OCI-LY7 (cell line): Measurements from ENCODE around the gene CCDC3. TPM values are rescaled to one million over a fixed set of nuclear protein-coding genes. Genes with fewer than 3 reads are reported as not detected.

ENCODE experiments used
- BruUV-seq: library from RNA; stranded (reverse); fragments of 400-500 nt; replicated peaks from 2 replicates; lab custom pipeline; 2021; lab: Mats Ljungman, UMichigan
- CTCF ChIA-PET: fragments of 300-600 bp; sonication (Branson Sonifier 250); formaldehyde crosslinking; loops from one replicate; lab custom pipeline; 2022; ENCODE audit warnings: antibody characterized with exemption; ENCODE audit not compliant: unreplicated experiment; lab: Charles Lee
- POLR2A ChIA-PET: fragments of 300-600 bp; sonication (Branson Sonifier 250); formaldehyde crosslinking; loops from one replicate; lab custom pipeline; 2022; ENCODE audit warnings: antibody characterized with exemption; lab: Charles Lee
- DNase-seq: peaks from one replicate; pipeline ENCODE4 v3.0.0-alpha.2; 2015; ENCODE audit warnings: low spot score
- H2AFZ ChIP-seq: fragments of 200-600 bp; sonication (generic), shearing (Covaris generic); 2 replicates; pipeline ENCODE4 v1.6.1; 2014; ENCODE audit warnings: mild to moderate bottlenecking, antibody characterized with exemption, low read length, moderate library complexity
- H3K27ac ChIP-seq: fragments of 200-600 bp; sonication (generic); 2 replicates; pipeline ENCODE4 v1.5.1; 2014; ENCODE audit warnings: mixed run types, low read depth, mild to moderate bottlenecking, moderate library complexity, low read length, inconsistent platforms; ENCODE audit not compliant: poor library complexity, severe bottlenecking
- H3K36me3 ChIP-seq: fragments of 200-600 bp; sonication (generic); 2 replicates; pipeline ENCODE4 v1.6.1; 2014; ENCODE audit warnings: mild to moderate bottlenecking, antibody characterized with exemption, low read length, moderate library complexity, mixed read lengths; ENCODE audit not compliant: insufficient read depth
- H3K4me1 ChIP-seq: fragments of 200-600 bp; sonication (generic); 2 replicates; pipeline ENCODE4 v1.5.1; 2014; ENCODE audit warnings: mild to moderate bottlenecking, low read length; ENCODE audit not compliant: insufficient read depth, poor library complexity, severe bottlenecking
- H3K4me2 ChIP-seq: fragments of 200-600 bp; sonication (generic); 2 replicates; pipeline ENCODE4 v1.6.1; 2014; ENCODE audit warnings: mild to moderate bottlenecking, low read length
- H3K4me3 ChIP-seq: fragments of 200-600 bp; sonication (generic); 2 replicates; pipeline ENCODE4 v1.5.1; 2014; ENCODE audit warnings: mild to moderate bottlenecking, low read depth, low read length; ENCODE audit not compliant: poor library complexity, severe bottlenecking
- H3K79me2 ChIP-seq: fragments of 200-600 bp; sonication (generic); 2 replicates; pipeline ENCODE4 v1.6.1; 2016; ENCODE audit warnings: low read depth, mild to moderate bottlenecking, low read length, moderate library complexity, mixed read lengths; ENCODE audit not compliant: insufficient read depth
- H3K9me2 ChIP-seq: fragments of 200-600 bp; sonication (generic); 2 replicates; pipeline ENCODE4 v1.6.1; 2016; ENCODE audit warnings: mild to moderate bottlenecking, low read length, mixed read lengths; ENCODE audit not compliant: insufficient read depth
- H3K9me3 ChIP-seq: fragments of 200-600 bp; sonication (generic); 2 replicates; pipeline ENCODE4 v1.6.1; 2014; ENCODE audit warnings: mild to moderate bottlenecking, mixed run types, low read length, mixed read lengths
- H4K20me1 ChIP-seq: fragments of 200-600 bp; sonication (generic); 2 replicates; pipeline ENCODE4 v1.6.1; 2014; ENCODE audit warnings: mild to moderate bottlenecking, antibody characterized with exemption, low read length, moderate library complexity, mixed read lengths; ENCODE audit not compliant: insufficient read depth
- CTCF ChIP-seq: fragments of 200-600 bp; sonication (generic); conservative IDR thresholded peaks from 2 replicates; pipeline ENCODE4 v1.5.1; 2014; ENCODE audit warnings: mild to moderate bottlenecking, antibody characterized with exemption, low read length, moderate library complexity, mixed read lengths
- EZH2phosphoT487 ChIP-seq: fragments of 200-600 bp; sonication (generic); IDR thresholded peaks from 2 replicates; pipeline ENCODE4 v1.6.1; 2018; ENCODE audit warnings: low read depth, borderline replicate concordance, mild to moderate bottlenecking, mixed run types, antibody characterized with exemption, low read length, moderate library complexity, mixed read lengths
- intact Hi-C: fragments of 100-400 bp; cut with micrococcal nuclease; formaldehyde crosslinking; loops from one replicate; pipeline ENCODE4 v1.10.0; 2022; ENCODE audit not compliant: unreplicated experiment
- total RNA-seq, 2 experiments: library from RNA; depleted of rRNA in 1 of 2; stranded (reverse); fragments of >200 nt in 1 of 2; shearing (Covaris generic) in 1 of 2; gene quantifications; 2 replicates each; pipeline ENCODE4 v1.2.3, GENCODE V29; 2014 to 2022

CCDC3 gene
- total RNA-seq, 2 experiments from 2014 or later, result not detected

- POLR2A ChIA-PET, result interaction anchor here (1.2 kb wide), 1 partner anchor 9 kb away, joined by 3 read pairs; no protein-coding TSS in a partner anchor
- no peak overlapping the region for H3K27ac ChIP-seq
- no peaks in the 10 kb centered on the region for H3K9me2 ChIP-seq
- TF ChIP-seq EZH2phosphoT487, result no peak
- no peak for TF ChIP-seq CTCF
- no peak overlapping the region for H3K4me2 ChIP-seq
- intact Hi-C loops, result no loop called here
- H2AFZ ChIP-seq, result no peak overlapping the region
- H3K36me3 ChIP-seq, result no peaks in the 10 kb centered on the region
- H3K4me1 ChIP-seq, result no peaks in the 10 kb centered on the region
- BruUV-seq, result no TSS peak
- H3K4me3 ChIP-seq, result no peak overlapping the region
- H3K79me2 ChIP-seq, result no peaks in the 10 kb centered on the region
- H3K9me3 ChIP-seq, result no peaks in the 10 kb centered on the region
- no peak for DNase-seq
- H4K20me1 ChIP-seq, result no peaks in the 10 kb centered on the region
- CTCF ChIA-PET, result no interaction called here
These were observed 125.2 kb downstream of the CCDC3 start for GRCh38 chr10:12876266-12876665.

- BruUV-seq, result no TSS peak
- DNase-seq, result no peak
- H2AFZ ChIP-seq, result no peak overlapping the region
- TF ChIP-seq EZH2phosphoT487 (no peak), CTCF (no peak)
- intact Hi-C loops, result no loop called here
- no peaks in the 10 kb centered on the region for H4K20me1 ChIP-seq
- no peak overlapping the region for H3K4me2 ChIP-seq
- H3K9me3 ChIP-seq, result no peaks in the 10 kb centered on the region
- no peaks in the 10 kb centered on the region for H3K79me2 ChIP-seq
- H3K36me3 ChIP-seq, result no peaks in the 10 kb centered on the region
- no peak overlapping the region for H3K27ac ChIP-seq
- CTCF ChIA-PET, result no interaction called here
- H3K9me2 ChIP-seq, result no peaks in the 10 kb centered on the region
- H3K4me3 ChIP-seq, result no peak overlapping the region
- H3K4me1 ChIP-seq, result no peaks in the 10 kb centered on the region
- POLR2A ChIA-PET, result interaction anchor here (0.7 to 1.2 kb wide), 2 partner anchors 8 to 451 kb away, joined by 3 to 4 read pairs; no protein-coding TSS in a partner anchor
These were observed 126.4 kb downstream of the CCDC3 start for GRCh38 chr10:12875100-12875499.

- DNase-seq, result no peak
- Histone ChIP-seq H2AFZ (no peak overlapping the region), H3K4me2 (no peak overlapping the region), H3K27ac (no peak overlapping the region), H4K20me1 (no peaks in the 10 kb centered on the region), H3K36me3 (no peaks in the 10 kb centered on the region), H3K9me2 (no peaks in the 10 kb centered on the region), H3K4me3 (no peak overlapping the region), H3K79me2 (no peaks in the 10 kb centered on the region), H3K9me3 (no peaks in the 10 kb centered on the region), H3K4me1 (no peaks in the 10 kb centered on the region)
- BruUV-seq, result no TSS peak
- POLR2A ChIA-PET, result interaction anchor here (0.7 kb wide), 1 partner anchor 452 kb away, joined by 4 read pairs; no protein-coding TSS in a partner anchor
- intact Hi-C loops, result no loop called here
- TF ChIP-seq CTCF (no peak), EZH2phosphoT487 (no peak)
- CTCF ChIA-PET, result no interaction called here
These were observed 127.0 kb downstream of the CCDC3 start for GRCh38 chr10:12874501-12874900.
